ENCODE results near the gene GAB2.

DNA sequence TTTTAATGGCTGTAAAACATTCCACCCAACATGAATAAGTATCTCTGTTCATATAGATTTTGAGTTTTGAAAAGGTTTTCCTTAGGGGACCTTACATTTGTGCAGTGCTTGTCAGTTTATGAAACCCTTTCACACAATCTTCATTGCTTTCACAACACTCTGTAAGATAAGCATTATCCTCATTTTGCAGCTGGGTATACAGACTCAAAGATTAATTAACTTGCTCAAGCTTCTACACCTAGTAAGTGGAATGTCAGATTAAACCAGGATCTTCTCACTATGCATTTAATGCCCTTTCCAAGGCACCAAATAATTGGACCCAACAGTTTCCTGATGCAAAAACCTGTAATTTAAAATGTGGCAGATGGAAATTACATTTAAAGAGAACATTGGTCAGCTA is 11.6 kb upstream of the GAB2 start:
- TF ChIP-seq, protein P1, sequence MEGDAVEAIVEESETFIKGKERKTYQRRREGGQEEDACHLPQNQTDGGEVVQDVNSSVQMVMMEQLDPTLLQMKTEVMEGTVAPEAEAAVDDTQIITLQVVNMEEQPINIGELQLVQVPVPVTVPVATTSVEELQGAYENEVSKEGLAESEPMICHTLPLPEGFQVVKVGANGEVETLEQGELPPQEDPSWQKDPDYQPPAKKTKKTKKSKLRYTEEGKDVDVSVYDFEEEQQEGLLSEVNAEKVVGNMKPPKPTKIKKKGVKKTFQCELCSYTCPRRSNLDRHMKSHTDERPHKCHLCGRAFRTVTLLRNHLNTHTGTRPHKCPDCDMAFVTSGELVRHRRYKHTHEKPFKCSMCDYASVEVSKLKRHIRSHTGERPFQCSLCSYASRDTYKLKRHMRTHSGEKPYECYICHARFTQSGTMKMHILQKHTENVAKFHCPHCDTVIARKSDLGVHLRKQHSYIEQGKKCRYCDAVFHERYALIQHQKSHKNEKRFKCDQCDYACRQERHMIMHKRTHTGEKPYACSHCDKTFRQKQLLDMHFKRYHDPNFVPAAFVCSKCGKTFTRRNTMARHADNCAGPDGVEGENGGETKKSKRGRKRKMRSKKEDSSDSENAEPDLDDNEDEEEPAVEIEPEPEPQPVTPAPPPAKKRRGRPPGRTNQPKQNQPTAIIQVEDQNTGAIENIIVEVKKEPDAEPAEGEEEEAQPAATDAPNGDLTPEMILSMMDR (IDR thresholded peaks at IDR 0.05), result no peak
- TF ChIP-seq POLR2A (IDR thresholded peaks at IDR 0.05), result no peak
